HG02588 (cell line): ENCODE data around the gene RSU1.

Source experiments
- ATAC-seq: cut with Tn5 transposase; IDR thresholded peaks from one replicate; pipeline ENCODE4 v1.9.1; 2021; ENCODE audit warnings: mild to moderate bottlenecking, moderate library complexity; ENCODE audit not compliant: unreplicated experiment

The RSU1 gene

DNA sequence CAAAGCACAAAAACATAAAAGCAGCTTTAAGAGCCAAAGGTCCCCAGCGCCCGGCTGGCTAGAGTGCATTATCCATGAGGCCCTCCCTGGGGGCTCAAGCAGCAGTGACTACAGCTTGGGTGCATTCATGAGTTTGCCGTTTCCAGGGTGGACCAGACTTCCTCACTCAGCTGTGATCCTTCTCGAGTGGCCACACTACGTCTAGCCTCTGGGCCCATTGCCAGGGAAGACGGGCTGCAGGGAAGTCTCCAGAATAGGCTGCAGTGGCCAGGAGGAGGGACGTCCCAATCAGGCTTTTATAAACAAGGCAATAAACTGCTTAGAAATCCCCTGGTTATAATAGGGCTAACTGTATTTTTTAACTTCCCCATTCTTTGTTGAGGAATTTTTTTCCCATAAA is 206.2 kb downstream of the RSU1 start:
- no peak for ATAC-seq

DNA sequence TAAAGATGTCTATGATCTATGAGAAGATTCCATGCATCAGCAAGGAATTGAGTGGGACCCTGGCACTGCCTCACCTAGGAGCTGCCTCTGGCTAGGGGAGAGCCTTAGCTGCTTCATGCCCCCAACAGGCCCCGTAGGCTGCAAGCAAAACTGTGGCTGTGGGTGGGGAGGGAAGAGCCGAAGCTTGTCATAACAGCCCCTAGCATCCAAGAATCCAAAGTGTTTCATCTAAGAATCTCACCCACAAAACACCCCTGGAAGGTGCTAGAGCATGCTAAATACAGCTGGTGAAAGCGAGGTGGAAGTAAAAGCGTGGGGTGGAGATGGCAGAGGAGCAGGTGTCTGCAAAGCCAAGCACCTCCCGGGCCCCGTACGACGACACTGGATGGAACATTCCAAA is 208.0 kb downstream of the RSU1 start:
- no peak for ATAC-seq

DNA sequence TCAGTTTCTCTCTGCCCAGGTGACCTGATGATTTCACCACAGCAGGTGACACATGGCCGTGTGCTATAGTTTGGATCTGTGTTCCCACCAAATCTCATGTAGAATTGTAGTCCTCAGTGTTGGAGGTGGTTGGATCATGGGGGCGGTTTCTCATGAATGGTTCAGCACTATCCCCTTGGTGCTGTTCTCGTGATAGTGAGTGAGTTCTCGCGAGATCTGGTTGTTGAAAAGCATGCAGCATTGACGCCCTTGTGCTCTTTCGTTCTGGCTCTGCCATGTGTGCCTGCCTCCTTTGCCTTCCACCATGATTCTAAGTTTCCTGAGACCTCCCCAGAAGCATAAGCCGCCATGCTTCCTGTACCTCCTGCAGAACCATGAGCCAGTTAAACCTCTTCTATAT is 210.3 kb downstream of the RSU1 start:
- ATAC-seq = no peak

DNA sequence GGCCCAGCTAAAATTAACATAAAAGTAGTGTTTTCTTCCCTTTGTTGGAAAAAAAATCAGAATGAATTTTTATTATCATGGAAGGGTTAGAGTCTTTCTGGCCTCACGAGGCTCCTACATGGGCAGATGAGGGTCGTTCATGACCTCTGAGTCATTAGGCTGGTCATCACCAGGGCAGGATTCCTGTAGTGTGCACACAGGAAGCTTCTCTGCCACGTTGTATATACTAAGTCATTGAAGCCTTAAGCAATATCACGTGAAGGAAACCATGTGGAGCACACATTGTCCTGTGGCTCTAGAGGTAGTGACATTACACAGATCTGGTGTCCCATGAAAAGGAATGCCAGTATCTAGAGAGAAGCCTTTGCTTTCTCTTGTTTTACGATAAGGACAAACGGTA is 210.8 kb downstream of the RSU1 start:
- ATAC-seq = no peak

DNA sequence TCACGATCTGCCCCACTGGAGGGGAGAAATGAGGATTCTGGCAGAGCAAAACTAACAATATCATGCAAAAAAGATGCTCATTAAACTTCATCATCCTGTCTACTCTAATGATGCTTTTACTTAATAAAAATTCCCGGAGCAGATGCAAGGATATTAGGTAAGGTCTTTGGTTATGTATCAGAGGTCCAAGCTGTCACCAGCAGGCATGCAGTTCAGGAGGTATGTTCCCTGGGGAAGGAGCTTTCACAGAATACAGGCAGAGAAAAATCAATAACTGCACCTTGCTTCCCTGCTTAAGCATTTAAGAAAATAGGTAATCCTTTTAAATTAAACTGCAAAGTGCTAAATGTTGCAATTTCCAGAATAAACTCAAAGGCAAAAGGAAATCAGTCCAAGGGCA is 213.9 kb downstream of the RSU1 start:
- no peak for ATAC-seq

DNA sequence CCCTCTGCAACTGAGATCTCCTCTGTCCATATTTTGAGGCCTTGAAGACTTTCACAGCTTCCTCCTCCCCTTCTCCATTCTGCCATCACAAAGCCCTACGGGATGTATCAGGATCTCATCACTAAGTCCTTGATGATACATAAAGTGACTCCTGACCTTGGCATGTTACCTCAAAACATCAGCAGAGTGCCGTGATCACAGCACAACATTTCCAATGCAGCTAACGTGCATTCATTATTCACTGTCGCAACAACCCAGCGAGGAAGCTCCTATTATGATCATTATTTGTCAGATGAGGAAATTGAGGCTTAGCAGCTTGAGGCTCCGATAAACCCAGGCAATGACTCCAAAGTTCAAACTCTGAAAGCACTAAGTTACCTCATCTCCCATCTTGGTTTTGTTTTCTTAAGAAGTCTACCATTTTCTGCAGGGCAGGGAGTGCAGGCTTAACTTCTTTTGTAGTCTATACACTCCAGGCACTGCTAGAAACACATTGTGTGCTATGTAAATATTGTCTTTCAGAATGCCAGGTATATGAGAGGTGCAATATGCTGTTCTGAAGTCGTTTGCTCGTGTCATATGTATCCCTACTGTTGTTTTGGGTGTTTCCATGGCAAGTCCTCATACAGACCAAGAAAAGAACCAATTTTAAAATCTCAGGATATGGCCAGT is 215.0 kb downstream of the RSU1 start:
- ATAC-seq = no peak

DNA sequence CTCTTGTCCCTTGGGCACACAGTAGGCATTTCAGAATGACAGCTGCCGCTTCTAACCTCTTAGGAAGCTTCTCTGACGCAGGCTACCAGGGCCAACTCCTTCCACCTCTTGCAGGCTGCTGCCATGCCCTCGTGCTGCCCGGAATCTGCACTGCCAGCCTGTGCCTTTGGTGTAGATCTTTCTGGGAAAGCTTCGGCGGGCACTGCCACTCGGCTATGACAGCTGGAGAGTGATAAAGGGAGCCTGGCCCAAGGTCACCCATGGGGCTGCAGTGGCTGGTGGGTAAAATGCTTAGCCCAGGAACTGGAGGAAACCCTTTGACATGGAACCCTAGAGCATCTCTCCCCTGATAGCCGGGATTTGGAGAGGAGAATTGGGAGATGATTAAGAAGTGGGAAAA is 217.6 kb downstream of the RSU1 start:
- ATAC-seq = no peak

DNA sequence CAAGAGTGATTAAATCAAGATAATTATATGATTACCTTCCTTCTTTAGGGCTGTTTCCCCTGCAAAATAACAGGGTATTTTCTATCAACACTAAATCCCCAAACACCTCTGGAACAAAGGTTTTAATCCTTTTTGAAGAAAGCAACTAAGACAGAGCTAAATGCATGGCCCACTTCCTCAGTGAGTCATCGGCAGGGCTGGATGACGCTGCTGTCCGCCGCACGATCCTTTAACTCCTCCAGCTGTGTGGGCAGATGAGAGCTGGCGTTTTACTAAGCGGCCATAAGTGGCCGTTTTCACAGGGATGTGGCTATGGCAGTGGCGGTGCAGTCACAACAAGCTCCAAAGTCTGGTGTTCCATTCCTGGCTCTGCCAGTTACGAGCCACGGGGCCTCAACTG is 219.6 kb downstream of the RSU1 start:
- no peak for ATAC-seq

DNA sequence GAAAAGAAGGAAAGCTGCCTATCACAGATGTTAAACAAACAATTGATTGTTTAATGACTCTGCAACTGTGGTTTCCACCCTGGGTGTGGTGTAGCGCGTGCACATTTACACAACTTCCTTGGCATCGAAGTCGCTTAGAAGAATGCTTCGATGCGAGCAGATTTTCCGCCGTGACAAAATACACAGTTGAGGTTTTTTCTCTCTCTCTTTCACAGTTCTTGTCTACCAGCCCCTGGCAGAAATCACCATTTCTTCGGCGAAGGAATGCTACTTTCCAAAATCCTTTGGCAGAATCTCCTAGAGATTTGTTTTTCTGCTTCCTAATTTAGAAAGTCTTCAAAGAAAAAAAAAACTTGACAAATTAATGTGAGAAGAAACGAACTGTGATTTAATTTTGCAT is 224.8 kb downstream of the RSU1 start:
- ATAC-seq = no peak

DNA sequence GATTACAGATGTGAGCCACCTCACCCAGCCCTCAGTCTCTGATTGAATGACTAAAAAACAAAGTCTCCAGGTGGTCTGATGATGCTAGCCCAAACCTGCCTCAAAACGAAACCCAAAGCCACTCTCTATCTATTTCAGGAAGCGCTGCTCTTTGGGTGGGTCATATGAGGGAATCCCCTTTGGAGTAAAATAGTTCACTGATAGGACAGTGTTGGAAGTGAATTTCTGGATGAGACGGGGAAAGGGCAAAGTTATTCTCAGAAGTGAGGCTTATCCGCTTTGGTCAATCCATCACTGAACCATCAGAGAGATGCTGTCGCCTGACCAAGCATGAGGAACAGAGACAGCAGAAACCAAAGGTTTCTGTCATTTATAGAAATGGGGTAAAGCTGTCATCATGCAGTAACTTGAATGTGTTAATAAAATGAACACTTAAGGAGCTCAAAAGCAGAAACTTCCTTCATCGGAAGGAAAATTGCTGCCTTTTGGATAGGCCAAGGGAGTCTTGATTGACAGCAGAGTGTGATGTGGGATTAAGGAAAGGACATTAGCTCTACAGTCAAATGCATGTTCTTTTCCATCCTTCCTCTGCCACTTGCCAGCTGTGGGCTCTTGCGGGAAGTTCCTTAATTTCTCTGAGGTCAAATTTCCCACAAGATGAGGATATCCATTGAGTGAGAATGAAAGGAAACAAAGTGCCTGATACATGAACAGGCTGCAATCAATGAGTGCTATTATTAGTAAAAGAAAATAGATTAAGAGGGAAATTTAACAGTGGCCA is 230.7 kb downstream of the RSU1 start:
- peak; percentile 90 for ATAC-seq

DNA sequence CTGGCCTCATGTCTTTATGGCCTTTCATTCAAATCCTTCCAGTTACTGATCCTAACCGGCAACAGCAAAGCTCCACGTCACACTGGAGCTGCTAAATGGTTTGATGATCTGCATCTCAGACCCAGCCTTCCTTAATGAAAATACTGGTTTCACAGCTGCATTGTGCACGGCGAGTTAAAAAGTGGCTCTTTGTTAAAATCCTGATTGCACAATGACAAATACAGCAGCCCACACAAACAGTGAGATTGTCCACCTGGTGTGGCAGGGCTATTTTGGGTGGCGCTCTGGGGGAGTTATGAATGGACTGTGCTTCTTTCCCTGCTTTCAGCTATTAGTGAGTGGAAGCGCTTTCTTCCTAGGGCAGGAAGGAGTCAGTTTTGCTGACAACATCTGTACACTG is 232.1 kb downstream of the RSU1 start:
- ATAC-seq = no peak

DNA sequence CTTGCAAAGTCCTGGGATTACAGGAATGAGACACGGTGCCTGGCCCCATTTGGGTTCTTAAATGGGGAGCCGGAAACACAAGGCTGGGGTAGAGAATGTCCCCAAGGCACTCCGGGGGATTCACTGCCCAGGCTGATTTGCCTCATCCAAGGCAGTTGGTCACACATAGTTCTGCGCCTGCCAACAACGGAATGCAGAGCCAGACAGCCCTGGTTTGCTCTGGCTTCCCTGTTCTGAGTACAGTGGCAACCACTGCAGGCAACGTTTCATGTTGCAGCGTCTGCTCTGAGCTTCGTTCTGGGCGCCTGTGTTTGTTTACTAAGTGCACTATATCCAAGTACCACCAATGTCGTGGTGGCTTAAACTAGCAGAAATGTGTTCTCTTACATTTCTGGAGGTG is 233.8 kb downstream of the RSU1 start:
- ATAC-seq = no peak

DNA sequence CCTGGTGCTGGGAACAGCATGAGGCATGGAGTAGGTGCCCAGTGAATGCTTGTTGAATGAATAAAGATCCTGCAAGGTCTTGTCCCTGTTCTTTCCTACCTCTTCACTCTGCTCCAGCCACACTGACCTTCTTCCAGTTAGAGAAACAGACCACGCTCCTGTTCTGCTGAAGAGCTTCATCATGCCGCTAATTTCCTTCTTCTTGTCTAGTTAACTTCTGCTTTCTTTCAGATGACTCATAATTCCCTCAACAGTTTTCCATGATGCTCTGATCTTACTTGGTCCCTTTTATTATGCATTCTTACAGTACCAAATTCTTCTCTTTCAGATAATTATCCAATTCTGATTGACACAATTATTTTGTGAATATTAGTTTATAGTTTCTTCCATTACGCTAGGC is 236.0 kb downstream of the RSU1 start:
- no peak for ATAC-seq

DNA sequence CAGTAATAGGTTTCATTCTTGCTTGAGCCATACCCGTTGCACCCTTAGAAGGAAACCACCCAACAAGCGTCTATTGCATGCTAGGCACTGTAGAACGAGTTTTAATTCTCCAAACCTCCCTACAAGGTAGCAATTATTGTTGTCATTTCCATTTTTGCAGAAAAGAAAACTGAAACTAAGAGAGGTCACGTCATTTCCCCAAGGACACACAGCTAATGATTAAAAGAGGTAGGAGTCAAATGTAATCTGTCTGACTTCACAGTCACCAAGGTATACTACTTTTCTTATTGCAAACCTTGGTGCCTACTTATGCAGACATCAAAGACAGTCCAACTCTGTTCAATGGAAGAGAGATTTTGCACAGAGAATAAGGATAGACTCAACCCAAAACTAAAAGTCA is 246.5 kb downstream of the RSU1 start:
- ATAC-seq = peak; percentile 91

DNA sequence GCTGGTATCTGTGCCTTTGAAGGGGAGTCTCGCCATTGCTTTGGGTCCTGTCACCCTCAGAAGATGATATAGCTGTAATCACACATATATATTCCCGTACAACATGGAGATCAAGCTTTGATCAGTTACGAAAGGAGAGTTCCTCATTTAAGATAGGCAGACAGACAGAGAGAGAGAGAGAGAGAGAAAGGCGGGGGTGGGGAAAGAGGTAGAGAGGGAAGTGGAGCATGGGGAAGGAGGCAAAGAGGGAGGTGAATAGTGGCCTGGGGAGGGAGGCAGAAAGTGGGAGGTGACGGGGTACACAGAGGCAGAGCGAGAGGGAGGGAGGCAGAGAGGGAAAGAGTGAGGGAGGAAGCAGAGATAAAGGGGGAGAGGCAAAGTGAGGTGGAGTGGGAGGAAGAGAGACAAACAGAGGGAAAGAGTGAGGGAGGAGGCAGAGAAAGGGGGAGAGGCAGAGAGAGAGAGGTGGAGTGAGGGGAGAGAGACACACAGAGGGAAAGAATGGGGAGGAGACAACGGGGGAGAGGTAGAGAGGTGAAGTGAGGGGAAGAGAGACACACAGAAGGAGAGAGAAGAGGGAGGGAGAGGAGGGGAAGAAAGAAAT is 250.9 kb downstream of the RSU1 start:
- ATAC-seq = no peak

DNA sequence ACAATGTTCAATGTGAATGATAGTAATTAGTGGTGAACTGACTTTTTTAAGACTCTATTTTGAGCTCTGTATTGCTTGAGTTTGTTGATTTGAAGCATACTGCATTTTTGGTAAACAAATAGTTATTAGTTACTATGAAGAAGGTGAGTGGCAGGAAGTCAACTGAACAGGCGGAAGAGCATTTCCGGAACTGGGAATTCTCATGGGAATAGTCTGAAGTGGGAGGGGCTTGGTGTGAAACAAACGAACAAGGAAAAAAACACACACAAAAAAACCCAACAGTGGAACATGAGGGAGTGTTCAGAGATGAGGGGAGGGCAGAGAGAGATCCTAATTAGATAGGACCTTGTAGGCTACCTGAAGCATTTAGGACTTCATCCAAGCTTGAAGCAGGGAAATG is 251.6 kb downstream of the RSU1 start:
- no peak for ATAC-seq

DNA sequence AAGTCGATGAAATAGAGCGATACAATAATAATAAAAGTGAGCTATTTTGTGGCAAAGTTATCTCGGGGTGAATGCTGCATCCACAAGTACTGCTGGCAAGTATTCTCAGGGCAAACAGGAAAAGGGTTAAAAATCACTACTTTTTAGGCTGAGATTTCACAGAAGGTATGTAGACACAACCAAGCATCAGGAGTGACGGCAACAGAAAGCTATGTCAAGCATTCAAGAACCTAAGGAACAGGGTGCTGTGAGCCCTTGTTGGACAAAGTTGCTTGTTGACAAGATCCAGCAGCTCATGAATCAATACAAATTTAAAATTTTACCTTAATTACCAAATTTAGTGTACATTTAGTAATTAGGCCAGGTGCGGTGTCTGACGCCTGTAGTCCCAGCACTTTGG is 254.3 kb downstream of the RSU1 start:
- ATAC-seq = no peak

DNA sequence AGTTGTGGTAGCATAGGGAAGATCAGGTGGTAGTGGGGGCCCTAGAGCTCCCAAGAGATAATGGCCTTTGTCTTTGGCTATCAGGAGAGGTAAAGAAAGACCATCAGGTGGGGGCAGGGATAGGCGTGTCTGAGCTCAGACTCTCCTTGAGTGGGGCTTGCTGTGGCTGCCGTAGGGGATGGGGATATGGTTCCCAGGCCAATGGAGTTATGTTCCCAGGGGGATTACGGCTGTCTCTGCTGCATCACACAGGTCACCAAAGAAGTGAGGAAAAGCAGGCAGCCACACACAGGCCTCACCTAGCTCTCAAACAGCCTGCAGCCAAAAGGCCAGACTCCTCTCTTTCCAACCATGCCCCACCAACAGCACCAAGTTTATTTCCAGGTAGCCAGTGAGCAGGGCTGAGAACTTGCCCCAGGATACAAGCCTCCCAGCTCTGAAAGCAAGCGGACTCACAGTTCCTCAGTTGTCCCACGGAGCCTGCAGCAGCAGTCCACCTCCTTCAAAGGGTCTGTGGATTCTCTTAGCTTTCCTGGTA is 257.9 kb downstream of the RSU1 start:
- no peak for ATAC-seq

DNA sequence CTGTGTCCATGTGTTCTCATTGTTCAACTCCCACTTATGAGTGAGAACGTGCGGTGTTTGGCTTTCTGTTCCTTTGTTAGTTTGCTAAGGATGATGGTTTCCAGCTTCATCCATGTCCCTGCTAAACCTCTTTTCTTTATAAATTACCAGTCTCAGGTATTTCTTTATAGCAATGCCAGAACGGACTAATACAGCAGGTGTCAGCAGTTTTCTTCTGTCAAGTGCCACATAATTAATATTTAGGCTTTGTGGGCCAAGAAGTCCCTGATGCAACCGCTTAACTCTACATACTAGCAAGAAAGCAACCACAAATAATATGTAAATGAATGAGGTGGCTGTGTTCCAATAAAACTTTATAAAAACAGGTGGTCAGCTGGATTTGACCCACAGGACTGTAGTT is 269.3 kb downstream of the RSU1 start:
- no peak for ATAC-seq

DNA sequence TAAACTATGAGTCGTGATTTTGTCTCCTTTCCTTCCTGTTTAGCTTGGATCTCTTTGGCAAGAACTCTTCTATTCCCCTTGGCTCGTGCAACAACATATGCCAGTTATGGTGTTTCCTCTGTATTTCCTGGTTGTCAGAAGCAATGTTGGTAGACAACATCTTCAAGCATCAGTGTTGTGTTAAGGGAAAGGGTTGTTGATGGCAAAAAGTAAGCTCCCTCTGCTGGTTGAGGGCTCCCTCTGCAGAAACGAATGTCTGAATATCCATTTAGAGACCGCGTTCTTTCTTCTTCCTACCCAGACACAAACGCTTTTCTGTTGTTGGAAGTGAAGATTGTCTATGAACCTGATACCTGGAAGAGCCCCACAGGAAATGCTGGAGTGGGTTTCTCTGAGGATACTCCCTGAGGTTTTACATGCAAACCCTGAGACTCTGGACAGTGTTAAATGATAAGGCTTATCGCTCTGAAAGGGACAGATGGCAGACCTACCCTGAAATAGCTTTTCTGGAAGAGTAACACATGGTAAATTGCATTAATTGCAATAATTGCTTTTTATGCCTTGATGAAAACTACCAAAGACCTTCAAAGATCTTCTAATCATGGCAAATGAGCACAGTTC is 272.0 kb downstream of the RSU1 start:
- ATAC-seq = no peak

DNA sequence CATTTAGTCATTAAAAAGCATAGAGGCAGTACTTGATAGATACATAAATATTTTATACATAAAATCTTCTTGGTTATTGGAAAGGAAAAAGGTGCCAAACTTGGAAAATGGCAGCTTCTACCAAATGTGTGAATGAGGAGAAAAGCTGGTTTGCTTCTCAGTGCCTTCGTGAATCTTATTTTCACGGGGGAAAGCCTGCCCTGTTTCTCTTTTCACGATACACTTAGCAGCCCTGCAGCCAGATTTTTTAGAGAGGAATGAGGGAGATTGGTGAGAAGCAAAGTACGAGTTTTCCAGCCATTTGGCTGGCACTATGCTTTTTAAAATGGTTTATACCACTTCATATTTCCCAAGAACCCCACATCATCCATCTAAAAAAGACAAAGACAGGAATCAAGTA is 272.6 kb downstream of the RSU1 start:
- no peak for ATAC-seq

DNA sequence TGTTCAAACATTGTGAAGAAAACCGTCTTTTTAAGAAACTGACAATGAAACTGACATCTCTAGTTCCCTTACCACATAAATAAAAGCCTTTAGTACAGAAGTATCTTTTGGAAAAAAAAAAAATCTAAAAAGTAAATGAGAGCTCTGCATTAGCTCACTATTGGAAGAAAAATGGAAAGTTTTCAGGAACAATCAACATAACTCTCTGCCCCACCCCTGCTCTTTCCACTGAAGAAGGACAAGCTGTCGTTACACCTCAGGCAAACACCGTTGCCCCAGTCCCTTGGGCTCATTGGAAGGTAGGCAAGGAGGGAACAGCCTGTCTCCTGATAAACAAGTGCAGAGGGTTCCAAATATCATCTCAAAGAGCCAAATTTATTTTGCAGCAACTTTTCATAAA is 273.1 kb downstream of the RSU1 start:
- no peak for ATAC-seq
